T-helper 1 cell (primary cell): ENCODE data around the gene BOLL.
"Not testable (repeated sequence)": the region's sequence is repeated elsewhere in the genome, so short reads cannot be mapped to it uniquely, and the experiment has no call there.

ENCODE experiments used
- DNase-seq, 5 donors: peaks; one replicate each; pipeline ENCODE4 v3.0.0-alpha.2; 2012 to 2020

Gene BOLL

DNA sequence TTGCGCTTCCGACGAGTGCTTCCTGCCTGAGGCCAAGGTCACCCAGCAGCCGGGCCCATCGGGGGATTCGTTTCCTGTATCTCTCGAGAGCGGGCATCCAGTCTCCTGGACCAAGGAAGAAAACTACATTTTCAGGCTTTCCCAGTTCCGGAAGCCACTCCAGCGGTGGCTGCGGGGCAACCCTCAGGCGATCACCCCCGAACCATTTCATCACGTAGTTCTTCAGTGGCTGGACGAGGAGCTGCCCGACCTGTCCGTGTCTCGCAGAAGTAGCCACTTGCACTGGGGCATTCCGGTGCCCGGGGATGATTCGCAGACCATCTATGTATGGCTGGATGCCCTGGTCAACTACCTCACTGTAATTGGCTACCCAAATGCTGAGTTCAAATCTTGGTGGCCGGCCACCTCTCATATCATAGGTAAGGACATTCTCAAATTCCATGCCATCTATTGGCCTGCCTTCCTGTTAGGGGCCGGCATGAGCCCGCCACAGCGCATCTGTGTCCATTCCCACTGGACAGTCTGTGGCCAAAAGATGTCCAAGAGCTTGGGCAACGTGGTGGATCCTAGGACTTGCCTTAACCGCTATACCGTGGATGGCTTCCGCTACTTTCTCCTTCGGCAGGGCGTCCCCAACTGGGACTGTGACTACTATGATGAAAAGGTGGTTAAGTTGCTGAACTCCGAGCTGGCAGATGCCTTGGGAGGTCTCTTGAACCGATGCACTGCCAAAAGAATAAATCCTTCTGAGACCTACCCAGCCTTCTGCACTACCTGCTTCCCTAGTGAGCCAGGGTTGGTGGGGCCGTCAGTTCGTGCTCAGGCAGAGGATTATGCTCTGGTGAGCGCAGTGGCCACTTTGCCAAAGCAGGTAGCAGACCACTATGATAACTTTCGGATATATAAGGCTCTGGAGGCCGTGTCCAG, 78.9 kb downstream of the BOLL start:
- DNase-seq, result peak in 2 of 5 donors; percentile 9 to 29

- peak; percentile 88 to 95 (median 89) for DNase-seq
Observed at GRCh38 chr2:197705121-197705911, 79.8 kb downstream of the BOLL start, which contains the start of gene MARS2. MARS2 (plus strand) TSS chr2:197705369; CDS start chr2:197705406, 37 bp downstream.

DNA sequence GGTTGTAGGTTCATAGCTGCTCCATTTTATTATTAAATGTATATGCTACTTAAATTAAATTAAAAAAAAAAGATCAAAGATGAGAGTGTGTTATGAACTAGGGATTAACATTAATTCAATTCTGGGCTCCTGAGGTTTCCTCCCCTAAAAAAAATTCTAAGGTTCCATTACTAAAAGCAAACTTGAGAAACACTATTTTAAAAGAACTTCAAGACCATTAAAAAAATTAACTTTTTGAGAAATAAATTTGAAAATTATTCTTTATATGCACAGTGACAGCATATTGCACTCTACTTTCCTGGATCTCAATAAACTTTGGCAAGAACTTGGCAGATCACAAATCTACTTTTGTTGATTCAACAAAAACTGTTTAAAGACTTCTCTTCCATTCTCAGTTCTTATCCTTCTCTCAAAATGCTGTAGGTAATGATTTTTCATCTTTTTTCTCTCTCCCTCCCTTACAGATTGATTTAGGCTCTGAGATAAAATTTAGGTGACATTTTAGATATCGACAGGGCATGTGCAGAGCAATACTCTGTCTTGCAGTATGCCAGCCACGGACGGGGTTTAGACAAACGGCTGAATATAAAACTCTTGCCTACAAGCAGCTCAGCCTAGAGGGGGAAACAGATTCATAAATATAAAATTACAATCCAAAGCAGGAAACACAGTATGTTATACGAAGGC, 80.5 kb downstream of the BOLL start:
- DNase-seq, result no peak

GRCh38 chr2:197700960-197701359, 84.2 kb downstream of the BOLL start:
- peak in 1 of 5 donors; percentile 25 for DNase-seq

- not testable (repeated sequence) for DNase-seq
Observed at GRCh38 chr2:197699724-197700123, 85.4 kb downstream of the BOLL start.

DNA sequence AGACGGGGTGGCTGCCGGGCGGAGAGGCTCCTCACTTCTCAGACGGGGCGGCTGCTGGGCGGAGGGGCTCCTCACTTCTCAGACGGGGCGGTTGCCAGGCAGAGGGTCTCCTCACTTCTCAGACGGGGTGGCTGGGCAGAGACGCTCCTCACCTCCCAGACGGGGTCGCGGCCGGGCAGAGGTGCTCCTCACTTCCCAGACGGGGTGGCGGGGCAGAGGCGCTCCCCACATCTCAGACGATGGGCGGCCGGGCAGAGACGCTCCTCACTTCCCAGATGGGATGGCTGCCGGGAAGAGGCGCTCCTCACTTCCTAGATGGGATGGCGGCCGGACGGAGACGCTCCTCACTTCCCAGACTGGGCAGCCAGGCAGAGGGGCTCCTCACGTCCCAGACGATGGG, 88.5 kb downstream of the BOLL start:
- not testable (repeated sequence) for DNase-seq

DNA sequence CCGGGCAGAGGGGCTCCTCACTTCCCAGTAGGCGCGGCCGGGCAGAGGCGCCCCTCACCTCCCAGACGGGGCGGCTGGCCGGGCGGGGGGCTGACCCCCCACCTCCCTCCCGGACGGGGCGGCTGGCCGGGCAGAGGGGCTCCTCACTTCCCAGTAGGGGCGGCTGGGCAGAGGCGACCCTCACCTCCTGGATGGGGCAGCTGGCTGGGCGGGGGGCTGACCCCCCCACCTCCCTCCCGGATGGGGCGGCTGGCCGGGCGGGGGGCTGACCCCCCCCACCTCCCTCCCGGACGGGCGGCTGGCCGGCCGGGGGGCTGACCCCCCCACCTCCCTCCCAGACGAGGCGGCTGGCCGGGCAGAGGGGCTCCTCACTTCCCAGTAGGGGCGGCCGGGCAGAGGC, 89.1 kb downstream of the BOLL start:
- not testable (repeated sequence) for DNase-seq

DNA sequence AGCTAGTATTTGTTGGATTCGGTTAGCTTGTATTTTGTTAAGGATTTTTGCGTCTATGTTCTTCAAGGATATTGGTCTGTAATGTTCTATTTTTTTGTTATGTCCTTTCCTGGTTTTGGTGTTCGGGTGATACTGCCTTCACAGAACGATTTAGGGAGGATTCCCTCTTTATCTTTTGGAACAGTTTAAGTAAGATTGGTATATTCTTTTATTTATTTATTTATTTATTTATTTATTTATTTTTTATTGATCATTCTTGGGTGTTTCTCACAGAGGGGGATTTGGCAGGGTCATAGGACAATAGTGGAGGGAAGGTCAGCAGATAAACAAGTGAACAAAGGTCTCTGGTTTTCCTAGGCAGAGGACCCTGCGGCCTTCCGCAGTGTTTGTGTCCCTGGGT, 89.9 kb downstream of the BOLL start:
- DNase-seq, result not testable (repeated sequence)

DNA sequence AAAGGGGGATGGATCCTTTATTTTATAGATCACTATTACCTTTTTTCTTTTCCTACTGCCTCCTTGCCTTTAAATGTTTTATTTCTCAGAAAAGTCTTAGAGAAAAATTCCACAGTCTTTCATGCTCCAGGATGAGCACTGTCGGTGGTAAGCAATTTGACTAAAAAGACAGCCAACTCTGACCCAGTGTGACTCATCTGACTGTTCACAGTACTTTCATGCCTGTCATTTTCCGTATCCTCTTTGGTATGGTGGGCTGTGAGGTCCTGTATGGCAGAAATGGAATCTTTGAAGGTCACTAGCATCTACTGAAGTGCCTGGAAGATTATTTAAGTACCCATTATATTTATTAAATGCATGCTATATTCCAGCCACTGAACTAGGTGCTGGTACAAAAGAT, 107.6 kb downstream of the BOLL start:
- no peak for DNase-seq

GRCh38 chr2:197677056-197677455, 108.1 kb downstream of the BOLL start:
- DNase-seq, result no peak
